ENCODE measurements around the gene NLN. TPM values are rescaled to one million over a fixed set of nuclear protein-coding genes. Genes with fewer than 3 reads are reported as not detected.
"Not testable (repeated sequence)": the region's sequence is repeated elsewhere in the genome, so short reads cannot be mapped to it uniquely, and the experiment has no call there.

The NLN gene
- total and polyA plus RNA-seq, 2 experiments from 2014 or later = 37.7 to 49.6 TPM

DNA sequence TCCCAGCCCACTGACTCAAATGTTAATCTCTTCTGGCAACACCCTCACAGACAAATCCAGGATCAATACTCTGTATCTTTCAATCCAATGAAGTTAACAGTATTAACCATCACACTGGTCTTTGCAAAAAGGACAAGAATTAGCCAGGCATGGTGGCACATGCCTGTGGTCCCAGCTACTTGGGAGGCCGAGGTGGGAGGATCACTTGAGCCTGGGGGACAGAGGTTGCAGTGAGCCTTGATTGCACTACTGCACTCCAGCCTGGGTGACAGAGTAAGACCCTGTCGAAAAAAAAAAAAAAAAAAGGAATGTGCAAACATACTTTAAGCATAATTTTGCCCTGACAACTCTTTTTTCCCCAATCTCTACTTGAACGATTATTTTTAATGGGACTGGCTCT, 146.5 kb downstream of the NLN start:
- Histone ChIP-seq H3K79me2 (ENCODE audit: insufficient read depth) (no peaks in the 10 kb centered on the region; the same call in 1 of the 2 replicates), H3K9me3 (ENCODE audit: low read depth) (no peaks in the 10 kb centered on the region), H3K9ac (no peak overlapping the region), H3F3A (ENCODE audit: insufficient read depth) (peaks cover 24% of the 10 kb centered on the region), H3K4me3 (no peak overlapping the region), H3K27me3 (replicated peaks; ENCODE audit: insufficient read depth) (no peaks in the 10 kb centered on the region), H4K20me1 (ENCODE audit: insufficient read depth) (no peaks in the 10 kb centered on the region), H3K27ac (no peak overlapping the region), H3K4me1 (ENCODE audit: insufficient read depth) (peaks cover 29% of the 10 kb centered on the region), H3K9me2 (ENCODE audit: insufficient read depth) (no peaks in the 10 kb centered on the region), H3K4me2 (ENCODE audit: unreplicated experiment) (no peak overlapping the region), H2AFZ (no peak overlapping the region), H3K36me3 (ENCODE audit: low read depth) (no peaks in the 10 kb centered on the region)
- 49 to 54% methylated on average over 3 of the region's 3 CpGs for WGBS, 2 experiments (ENCODE audit: low coverage in 1 of 2, low lambda C conversion rate in 2 of 2, missing lambda C conversion rate in 2 of 2)
- in situ Hi-C loops (cut with MboI) = no loop called here
- TF ChIP-seq EZH2 (IDR thresholded peaks at IDR 0.05; ENCODE audit: insufficient read depth, poor library complexity, severe bottlenecking) (no peak), EZH2phosphoT487 (IDR thresholded peaks at IDR 0.05; ENCODE audit: insufficient read depth, low read depth) (no peak)
- DNase-seq = no peak

DNA sequence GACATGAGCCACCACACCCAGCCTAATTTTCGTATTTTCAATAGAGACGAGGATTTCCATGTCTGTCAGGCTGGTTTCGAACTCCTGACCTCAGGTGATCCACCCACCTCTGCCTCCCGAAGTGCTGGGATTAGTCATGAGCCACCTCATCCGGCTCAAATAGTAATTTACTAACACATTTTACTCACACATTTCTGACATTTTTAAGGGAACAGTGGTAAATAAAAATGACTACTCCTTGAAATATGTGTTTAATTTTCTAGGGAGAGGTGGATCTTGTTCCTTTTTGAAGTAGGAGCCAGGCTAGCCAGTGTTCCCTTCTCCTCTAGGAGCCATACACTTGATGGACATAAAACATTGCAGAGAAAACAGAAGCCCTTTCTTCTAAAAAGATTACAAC, 149.2 kb downstream of the NLN start:
- H3K9me3 ChIP-seq (ENCODE audit: low read depth) = no peaks in the 10 kb centered on the region
- H4K20me1 ChIP-seq (ENCODE audit: insufficient read depth) = no peaks in the 10 kb centered on the region
- H3K4me1 ChIP-seq (ENCODE audit: insufficient read depth) = peaks cover 39% of the 10 kb centered on the region
- no peaks in the 10 kb centered on the region for H3K27me3 ChIP-seq (replicated peaks; ENCODE audit: insufficient read depth)
- H3K4me3 ChIP-seq = no peak overlapping the region
- in situ Hi-C loops (cut with MboI) = no loop called here
- H3K27ac ChIP-seq = peak overlapping the region; percentile 71
- H2AFZ ChIP-seq = no peak overlapping the region
- H3F3A ChIP-seq (ENCODE audit: insufficient read depth) = peaks cover 38% of the 10 kb centered on the region
- TF ChIP-seq EZH2phosphoT487 (IDR thresholded peaks at IDR 0.05; ENCODE audit: insufficient read depth, low read depth) (no peak), EZH2 (IDR thresholded peaks at IDR 0.05; ENCODE audit: insufficient read depth, poor library complexity, severe bottlenecking) (no peak)
- DNase-seq = peak; percentile 82
- H3K4me2 ChIP-seq (ENCODE audit: unreplicated experiment) = no peak overlapping the region
- no peak overlapping the region for H3K9ac ChIP-seq
- 17 to 19% methylated on average over 5 of the region's 5 CpGs for WGBS, 2 experiments (ENCODE audit: low coverage in 1 of 2, low lambda C conversion rate in 2 of 2, missing lambda C conversion rate in 2 of 2)
- H3K79me2 ChIP-seq (ENCODE audit: insufficient read depth) = no peaks in the 10 kb centered on the region
- H3K9me2 ChIP-seq (ENCODE audit: insufficient read depth) = no peaks in the 10 kb centered on the region
- no peaks in the 10 kb centered on the region for H3K36me3 ChIP-seq (ENCODE audit: low read depth)

DNA sequence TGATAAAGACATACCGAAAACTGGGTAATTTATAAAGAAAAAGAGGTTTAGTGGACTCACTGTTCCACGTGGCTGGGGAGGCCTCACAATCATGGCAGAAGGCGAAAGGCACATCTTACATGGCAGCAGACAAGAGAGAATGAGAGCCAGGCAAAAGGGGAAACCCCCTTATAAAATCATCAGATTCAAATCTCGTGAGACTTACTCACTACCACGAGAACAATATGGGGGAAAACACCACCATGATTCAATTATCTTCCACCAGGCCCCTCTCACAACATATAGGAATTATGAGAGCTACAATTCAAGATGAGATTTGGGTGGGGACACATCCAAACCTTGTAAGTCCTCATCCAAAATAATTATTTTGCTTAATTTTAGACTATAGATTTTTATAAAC, 149.8 kb downstream of the NLN start:
- H3K9me2 ChIP-seq (ENCODE audit: insufficient read depth); DNase-seq; H3K4me3 ChIP-seq; H3K9ac ChIP-seq; H3K9me3 ChIP-seq (ENCODE audit: low read depth); H3K27me3 ChIP-seq (replicated peaks; ENCODE audit: insufficient read depth); H3K79me2 ChIP-seq (ENCODE audit: insufficient read depth); H3K36me3 ChIP-seq (ENCODE audit: low read depth); H2AFZ ChIP-seq; in situ Hi-C loops (cut with MboI); H4K20me1 ChIP-seq (ENCODE audit: insufficient read depth); H3K4me2 ChIP-seq (ENCODE audit: unreplicated experiment): not testable (repeated sequence)
- 56 to 80% methylated on average over 4 to 5 of the region's 5 CpGs for WGBS, 2 experiments (ENCODE audit: low coverage in 1 of 2, low lambda C conversion rate in 2 of 2, missing lambda C conversion rate in 2 of 2)
- Histone ChIP-seq H3F3A (ENCODE audit: insufficient read depth) (peaks cover 38% of the 10 kb centered on the region), H3K27ac (peak overlapping the region; percentile 71), H3K4me1 (ENCODE audit: insufficient read depth) (peaks cover 45% of the 10 kb centered on the region)

DNA sequence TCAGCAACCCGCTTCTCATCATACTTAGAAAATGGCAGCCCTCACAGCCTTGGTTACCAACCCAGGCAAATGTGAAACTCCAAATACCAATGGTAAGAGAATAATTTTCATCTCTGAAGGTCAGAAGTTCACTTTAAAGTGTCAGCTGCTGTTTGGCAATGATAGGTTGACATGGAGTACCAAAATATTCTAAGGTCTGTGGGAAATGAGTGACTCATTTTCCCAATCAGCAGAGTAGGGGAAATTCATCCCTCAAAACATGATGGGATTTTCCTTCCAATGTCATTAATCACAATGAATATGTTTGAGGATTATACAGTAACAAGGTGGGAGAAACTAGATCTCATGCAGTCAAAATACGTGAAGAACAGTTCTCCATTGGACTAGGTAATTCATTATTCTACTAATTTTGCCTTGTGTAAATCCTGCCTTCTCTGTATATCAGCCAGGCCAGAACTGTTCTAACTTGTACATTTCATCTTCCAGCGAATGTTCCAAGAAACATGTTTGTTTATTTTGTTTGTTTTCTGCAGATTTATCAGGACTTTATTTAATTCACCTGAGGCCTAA, 151.3 kb downstream of the NLN start:
- H3K79me2 ChIP-seq (ENCODE audit: insufficient read depth) = no peaks in the 10 kb centered on the region
- H3K36me3 ChIP-seq (ENCODE audit: low read depth) = no peaks in the 10 kb centered on the region
- peak; percentile 46 for DNase-seq
- no peak overlapping the region for H3K4me3 ChIP-seq
- peaks cover 37% of the 10 kb centered on the region for H3K4me1 ChIP-seq (ENCODE audit: insufficient read depth)
- TF ChIP-seq EZH2phosphoT487 (IDR thresholded peaks at IDR 0.05; ENCODE audit: insufficient read depth, low read depth) (no peak), EZH2 (IDR thresholded peaks at IDR 0.05; ENCODE audit: insufficient read depth, poor library complexity, severe bottlenecking) (no peak)
- no peaks in the 10 kb centered on the region for H4K20me1 ChIP-seq (ENCODE audit: insufficient read depth)
- no peaks in the 10 kb centered on the region for H3K9me2 ChIP-seq (ENCODE audit: insufficient read depth)
- H3K27me3 ChIP-seq (replicated peaks; ENCODE audit: insufficient read depth) = no peaks in the 10 kb centered on the region
- peaks cover 35% of the 10 kb centered on the region for H3F3A ChIP-seq (ENCODE audit: insufficient read depth)
- 80% methylated on average over 3 of the region's 3 CpGs for WGBS, 2 experiments (ENCODE audit: low coverage in 1 of 2, low lambda C conversion rate in 2 of 2, missing lambda C conversion rate in 2 of 2)
- in situ Hi-C loops (cut with MboI) = no loop called here
- H3K27ac ChIP-seq = peak overlapping the region; percentile 21; the same call in 1 of the 2 replicates
- H2AFZ ChIP-seq = no peak overlapping the region
- peak overlapping the region; percentile 7 for H3K4me2 ChIP-seq (ENCODE audit: unreplicated experiment)
- H3K9ac ChIP-seq = no peak overlapping the region
- H3K9me3 ChIP-seq (ENCODE audit: low read depth) = no peaks in the 10 kb centered on the region

DNA sequence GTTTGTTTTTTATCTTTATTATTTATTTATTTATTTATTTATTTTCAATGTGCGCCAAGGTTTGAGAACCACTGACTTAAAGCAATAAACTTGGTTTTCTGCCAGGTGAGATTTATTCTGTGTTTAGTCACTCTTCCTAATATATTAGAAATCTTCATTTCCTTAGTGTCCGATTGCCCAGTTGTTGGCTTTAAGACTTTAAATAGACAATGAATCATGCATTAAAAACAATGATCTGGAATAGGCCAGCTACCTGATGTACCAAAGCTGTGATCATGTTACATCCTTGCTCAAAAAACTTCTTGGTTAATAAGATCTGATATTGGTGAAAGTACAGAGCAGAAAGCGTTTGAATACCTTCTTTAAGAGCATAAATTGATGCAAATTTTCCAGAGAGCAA, 152.2 kb downstream of the NLN start:
- H3K9me3 ChIP-seq (ENCODE audit: low read depth) = no peaks in the 10 kb centered on the region
- no peaks in the 10 kb centered on the region for H3K79me2 ChIP-seq (ENCODE audit: insufficient read depth)
- no peak overlapping the region for H2AFZ ChIP-seq
- no peak overlapping the region for H3K9ac ChIP-seq
- H3K36me3 ChIP-seq (ENCODE audit: low read depth) = no peaks in the 10 kb centered on the region
- H3F3A ChIP-seq (ENCODE audit: insufficient read depth) = peaks cover 37% of the 10 kb centered on the region
- H4K20me1 ChIP-seq (ENCODE audit: insufficient read depth) = no peaks in the 10 kb centered on the region
- no peaks in the 10 kb centered on the region for H3K9me2 ChIP-seq (ENCODE audit: insufficient read depth)
- in situ Hi-C loops (cut with MboI) = no loop called here
- peaks cover 41% of the 10 kb centered on the region for H3K4me1 ChIP-seq (ENCODE audit: insufficient read depth)
- H3K4me3 ChIP-seq = no peak overlapping the region; the same call in 1 of the 2 replicates
- H3K27me3 ChIP-seq (replicated peaks; ENCODE audit: insufficient read depth) = no peaks in the 10 kb centered on the region
- 41 to 45% methylated on average over 3 of the region's 3 CpGs for WGBS, 2 experiments (ENCODE audit: low coverage in 1 of 2, low lambda C conversion rate in 2 of 2, missing lambda C conversion rate in 2 of 2)
- peak overlapping the region; percentile 15; the same call in 1 of the 2 replicates for H3K27ac ChIP-seq
- TF ChIP-seq EZH2phosphoT487 (IDR thresholded peaks at IDR 0.05; ENCODE audit: insufficient read depth, low read depth) (no peak), EZH2 (IDR thresholded peaks at IDR 0.05; ENCODE audit: insufficient read depth, poor library complexity, severe bottlenecking) (no peak)
- DNase-seq = peak; percentile 78
- H3K4me2 ChIP-seq (ENCODE audit: unreplicated experiment) = peak overlapping the region; percentile 29

All from GM23248 (cell line).